ENCODE measurements around the gene ING1. TPM values are rescaled to one million over a fixed set of nuclear protein-coding genes. Genes with fewer than 3 reads are reported as not detected.
"Not testable (repeated sequence)": the region's sequence is repeated elsewhere in the genome, so short reads cannot be mapped to it uniquely, and the experiment has no call there.

ING1 gene
- total RNA-seq, 2 donors from 2014 or later = 23.2 to 23.6 TPM

DNA sequence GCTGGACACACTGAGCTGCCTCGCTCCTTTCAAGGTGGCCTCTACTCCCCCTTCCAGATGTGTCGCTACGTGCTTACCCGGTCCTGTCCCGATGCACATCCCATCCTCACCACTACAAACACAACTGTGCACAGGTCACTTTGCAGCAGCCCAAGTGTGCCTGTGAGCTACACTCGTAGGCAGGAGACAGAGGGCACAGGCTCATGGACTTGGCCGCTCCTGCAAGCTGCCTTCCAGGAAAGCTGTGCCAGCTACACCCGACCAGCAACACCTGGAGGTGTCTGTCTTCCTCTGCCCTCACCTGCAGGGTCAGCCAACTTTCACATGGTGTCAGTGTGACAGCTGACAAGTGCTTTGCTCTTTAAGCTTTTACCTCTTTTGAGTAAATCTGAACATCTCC, 23.0 kb upstream of the ING1 start:
- Histone ChIP-seq H3K9me3 (ENCODE audit: control insufficient read depth, low read length) (no peaks in the 10 kb centered on the region), H3K4me3 (ENCODE audit: low read length) (no peak overlapping the region), H3K36me3 (ENCODE audit: control insufficient read depth, insufficient read depth, low read length) (peaks cover 49% of the 10 kb centered on the region), H3K27ac (ENCODE audit: low read depth, low read length) (no peak overlapping the region), H3K27me3 (ENCODE audit: control insufficient read depth, insufficient read depth, low read length, poor library complexity, severe bottlenecking) (no peaks in the 10 kb centered on the region), H3K4me1 (ENCODE audit: control insufficient read depth, insufficient read depth, low read length) (no peaks in the 10 kb centered on the region), H3K9ac (ENCODE audit: extremely low read depth, low read length, poor library complexity, severe bottlenecking) (no peak overlapping the region)
- Mint-ChIP-seq H3K9me3 (no peaks in the 10 kb centered on the region), H3K4me3 (no peak overlapping the region), H3K4me1 (no peaks in the 10 kb centered on the region), H3K27me3 (ENCODE audit: insufficient read depth) (no peaks in the 10 kb centered on the region), H3K36me3 (ENCODE audit: low read depth) (peaks cover 38% of the 10 kb centered on the region), H3K27ac (no peak overlapping the region)
- no peak for TF ChIP-seq CTCF (conservative IDR thresholded peaks at IDR 0.05)
- WGBS, 2 experiments (ENCODE audit: insufficient coverage in 1 of 2, insufficient read length in 1 of 2) = 94 to 96% methylated on average over 3 to 8 of the region's 8 CpGs
- DNase-seq = no peak

DNA sequence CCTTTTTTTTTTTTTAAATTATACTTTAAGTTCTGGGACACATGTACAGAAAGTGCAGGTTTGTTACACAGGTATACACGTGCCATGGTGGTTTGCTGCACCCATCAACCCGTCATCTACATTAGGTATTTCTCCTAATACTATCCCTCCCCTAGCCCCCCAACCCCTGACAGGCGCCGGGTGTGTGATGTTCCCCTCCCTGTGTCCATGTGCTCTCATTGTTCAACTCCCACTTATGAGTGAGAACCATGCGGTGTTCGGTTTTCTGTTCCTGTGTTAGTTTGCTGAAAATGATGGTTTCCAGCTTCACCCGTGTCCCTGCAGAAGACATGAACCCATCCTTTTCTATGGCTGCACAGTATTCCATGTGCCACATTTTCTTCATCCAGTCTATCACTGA, 17.7 kb upstream of the ING1 start:
- not testable (repeated sequence) for DNase-seq; H3K9me3 ChIP-seq (ENCODE audit: control insufficient read depth, low read length); H3K27ac Mint-ChIP-seq; H3K27ac ChIP-seq (ENCODE audit: low read depth, low read length); H3K4me3 Mint-ChIP-seq; H3K4me3 ChIP-seq (ENCODE audit: low read length); H3K9ac ChIP-seq (ENCODE audit: extremely low read depth, low read length, poor library complexity, severe bottlenecking); H3K9me3 Mint-ChIP-seq; H3K4me1 Mint-ChIP-seq; H3K27me3 Mint-ChIP-seq (ENCODE audit: insufficient read depth); H3K4me1 ChIP-seq (ENCODE audit: control insufficient read depth, insufficient read depth, low read length); H3K27me3 ChIP-seq (ENCODE audit: control insufficient read depth, insufficient read depth, low read length, poor library complexity, severe bottlenecking)
- H3K36me3 ChIP-seq (ENCODE audit: control insufficient read depth, insufficient read depth, low read length) = peaks cover 60% of the 10 kb centered on the region
- H3K36me3 Mint-ChIP-seq (ENCODE audit: low read depth) = peaks cover 65% of the 10 kb centered on the region
- 95% methylated on average over 6 to 7 of the region's 7 CpGs for WGBS, 2 experiments (ENCODE audit: insufficient coverage in 1 of 2, insufficient read length in 1 of 2)

DNA sequence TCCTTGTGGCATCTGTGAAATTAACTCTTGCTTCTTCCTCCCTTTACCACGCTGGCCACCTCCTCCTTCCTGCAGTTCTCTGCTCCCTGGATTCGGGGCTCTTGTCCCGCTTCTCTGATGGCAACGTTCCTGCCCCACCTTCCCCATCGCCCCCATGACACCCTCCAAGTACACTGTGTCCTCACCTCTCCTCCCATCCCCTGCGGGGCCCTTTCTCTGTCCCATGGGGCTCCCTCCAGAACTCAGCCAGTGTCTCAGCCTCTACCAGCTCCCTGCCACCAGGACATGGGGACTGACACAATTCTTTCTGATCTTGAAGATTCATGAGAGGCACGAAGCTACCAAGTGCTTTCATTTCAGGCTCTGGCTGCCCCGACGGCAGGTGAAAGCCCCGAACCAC, 16.7 kb upstream of the ING1 start:
- H3K9ac ChIP-seq (ENCODE audit: extremely low read depth, low read length, poor library complexity, severe bottlenecking) = no peak overlapping the region
- H3K27ac ChIP-seq (ENCODE audit: low read depth, low read length) = no peak overlapping the region
- no peaks in the 10 kb centered on the region for H3K9me3 ChIP-seq (ENCODE audit: control insufficient read depth, low read length)
- H3K4me1 ChIP-seq (ENCODE audit: control insufficient read depth, insufficient read depth, low read length) = no peaks in the 10 kb centered on the region
- no peak for DNase-seq
- no peaks in the 10 kb centered on the region for H3K27me3 ChIP-seq (ENCODE audit: control insufficient read depth, insufficient read depth, low read length, poor library complexity, severe bottlenecking)
- peaks cover 65% of the 10 kb centered on the region for H3K36me3 Mint-ChIP-seq (ENCODE audit: low read depth)
- no peak overlapping the region for H3K4me3 Mint-ChIP-seq
- H3K36me3 ChIP-seq (ENCODE audit: control insufficient read depth, insufficient read depth, low read length) = peaks cover 64% of the 10 kb centered on the region
- H3K9me3 Mint-ChIP-seq = no peaks in the 10 kb centered on the region
- no peaks in the 10 kb centered on the region for H3K4me1 Mint-ChIP-seq
- H3K27me3 Mint-ChIP-seq (ENCODE audit: insufficient read depth) = no peaks in the 10 kb centered on the region
- no peak overlapping the region for H3K27ac Mint-ChIP-seq
- no peak overlapping the region for H3K4me3 ChIP-seq (ENCODE audit: low read length)
- TF ChIP-seq CTCF (conservative IDR thresholded peaks at IDR 0.05) = no peak
- WGBS, 2 experiments (ENCODE audit: insufficient coverage in 1 of 2, insufficient read length in 1 of 2) = 92 to 94% methylated on average over 10 of the region's 10 CpGs

DNA sequence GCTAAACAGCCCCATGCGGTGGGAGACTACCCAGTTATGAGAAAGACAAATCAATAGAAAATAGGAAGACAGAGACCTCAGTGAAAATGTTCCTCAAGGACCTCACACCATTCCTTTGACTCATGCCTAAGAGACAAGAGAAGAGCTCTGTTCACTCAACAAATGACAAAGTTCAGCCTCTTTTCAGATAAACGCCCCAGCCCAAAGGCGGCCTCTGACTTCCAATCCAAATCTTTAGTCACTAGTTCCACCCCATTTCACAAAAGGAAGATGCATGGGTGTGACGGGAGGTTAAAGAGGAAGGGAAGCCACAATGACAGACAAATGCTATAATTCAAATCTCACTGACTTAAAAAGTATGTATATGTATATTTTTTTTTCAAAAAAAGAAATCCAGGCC, 15.7 kb upstream of the ING1 start:
- H3K9me3 Mint-ChIP-seq = no peaks in the 10 kb centered on the region
- no peak for DNase-seq
- Histone ChIP-seq H3K27ac (ENCODE audit: low read depth, low read length) (no peak overlapping the region), H3K27me3 (ENCODE audit: control insufficient read depth, insufficient read depth, low read length, poor library complexity, severe bottlenecking) (no peaks in the 10 kb centered on the region), H3K36me3 (ENCODE audit: control insufficient read depth, insufficient read depth, low read length) (peaks cover 64% of the 10 kb centered on the region), H3K4me1 (ENCODE audit: control insufficient read depth, insufficient read depth, low read length) (peaks cover 4% of the 10 kb centered on the region), H3K4me3 (ENCODE audit: low read length) (no peak overlapping the region), H3K9ac (ENCODE audit: extremely low read depth, low read length, poor library complexity, severe bottlenecking) (no peak overlapping the region), H3K9me3 (ENCODE audit: control insufficient read depth, low read length) (no peaks in the 10 kb centered on the region)
- 78% methylated on average over 3 of the region's 4 CpGs; no CpG with 5 or more reads in 1 of the 2 experiments for WGBS, 2 experiments (ENCODE audit: insufficient coverage in 1 of 2, insufficient read length in 1 of 2)
- H3K4me1 Mint-ChIP-seq = peaks cover 9% of the 10 kb centered on the region
- H3K27me3 Mint-ChIP-seq (ENCODE audit: insufficient read depth) = no peaks in the 10 kb centered on the region
- no peak overlapping the region for H3K27ac Mint-ChIP-seq
- no peak overlapping the region for H3K4me3 Mint-ChIP-seq
- TF ChIP-seq CTCF (conservative IDR thresholded peaks at IDR 0.05) = no peak
- H3K36me3 Mint-ChIP-seq (ENCODE audit: low read depth) = peaks cover 66% of the 10 kb centered on the region
